ENCODE results near the gene DLL4.

DLL4 gene

GRCh38 chr15:40906991-40907802, 21.9 kb upstream of the DLL4 start:
- Histone ChIP-seq H3K4me3 (peak overlapping the region; percentile 70), H3K27ac (peak overlapping the region; percentile 87 to 93)
- DNase-seq (ENCODE audit: low spot score): no peak
- TF ChIP-seq, protein P1, sequence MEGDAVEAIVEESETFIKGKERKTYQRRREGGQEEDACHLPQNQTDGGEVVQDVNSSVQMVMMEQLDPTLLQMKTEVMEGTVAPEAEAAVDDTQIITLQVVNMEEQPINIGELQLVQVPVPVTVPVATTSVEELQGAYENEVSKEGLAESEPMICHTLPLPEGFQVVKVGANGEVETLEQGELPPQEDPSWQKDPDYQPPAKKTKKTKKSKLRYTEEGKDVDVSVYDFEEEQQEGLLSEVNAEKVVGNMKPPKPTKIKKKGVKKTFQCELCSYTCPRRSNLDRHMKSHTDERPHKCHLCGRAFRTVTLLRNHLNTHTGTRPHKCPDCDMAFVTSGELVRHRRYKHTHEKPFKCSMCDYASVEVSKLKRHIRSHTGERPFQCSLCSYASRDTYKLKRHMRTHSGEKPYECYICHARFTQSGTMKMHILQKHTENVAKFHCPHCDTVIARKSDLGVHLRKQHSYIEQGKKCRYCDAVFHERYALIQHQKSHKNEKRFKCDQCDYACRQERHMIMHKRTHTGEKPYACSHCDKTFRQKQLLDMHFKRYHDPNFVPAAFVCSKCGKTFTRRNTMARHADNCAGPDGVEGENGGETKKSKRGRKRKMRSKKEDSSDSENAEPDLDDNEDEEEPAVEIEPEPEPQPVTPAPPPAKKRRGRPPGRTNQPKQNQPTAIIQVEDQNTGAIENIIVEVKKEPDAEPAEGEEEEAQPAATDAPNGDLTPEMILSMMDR (IDR thresholded peaks at IDR 0.05): no peak

DNA sequence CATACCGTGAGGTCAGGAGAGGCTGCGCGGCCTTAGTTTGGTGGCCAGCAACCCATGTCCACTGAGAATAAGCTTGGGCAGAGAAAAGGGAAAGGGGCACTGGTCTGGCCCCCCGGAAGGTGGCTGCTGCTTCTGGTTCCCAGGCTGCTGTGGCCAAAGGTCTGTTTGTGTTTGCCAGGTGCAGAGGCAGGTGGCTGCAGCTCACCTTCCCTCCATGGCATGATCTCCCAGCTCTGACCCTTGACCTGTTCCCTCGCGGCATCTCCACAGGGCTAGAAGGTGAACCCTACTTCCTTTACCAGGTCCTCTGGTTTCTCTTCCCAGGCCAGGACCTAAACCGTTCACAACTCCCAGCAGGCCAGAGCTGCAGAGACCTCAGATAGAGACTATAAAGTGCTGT, 21.0 kb upstream of the DLL4 start:
- peak overlapping the region in 1 of 2 donors; percentile 93 for H3K27ac ChIP-seq
- TF ChIP-seq, protein P1 (IDR thresholded peaks at IDR 0.05): no peak
- no peak for DNase-seq (ENCODE audit: low spot score)
- H3K4me3 ChIP-seq: no peak overlapping the region

GRCh38 chr15:40909662-40910630, 19.2 kb upstream of the DLL4 start:
- TF ChIP-seq, protein P1 (IDR thresholded peaks at IDR 0.05): no peak
- no peak overlapping the region for H3K27ac ChIP-seq
- no peak for DNase-seq (ENCODE audit: low spot score)
- no peak overlapping the region for H3K4me3 ChIP-seq

DNA sequence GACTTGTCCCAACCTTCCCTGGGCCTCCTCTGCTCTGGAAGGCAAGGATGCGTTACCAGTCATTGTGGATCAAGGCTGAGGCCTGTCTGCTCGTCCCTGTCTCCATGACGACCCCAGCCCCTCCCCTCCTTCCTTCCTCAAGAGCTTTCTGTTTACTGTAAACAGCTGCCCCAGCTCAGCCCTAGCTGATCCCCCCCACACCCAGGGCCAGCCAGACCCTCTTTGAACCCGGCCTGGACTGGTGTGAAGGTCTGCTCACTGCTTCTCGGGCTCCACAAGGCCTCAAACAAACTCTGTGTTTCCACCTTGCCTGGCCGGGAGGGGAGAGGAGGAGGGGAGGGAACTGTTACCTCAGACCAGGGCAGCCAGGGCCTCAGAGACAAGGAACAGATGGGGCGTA, 18.0 kb upstream of the DLL4 start:
- Histone ChIP-seq H3K4me3 (no peak overlapping the region), H3K27ac (no peak overlapping the region)
- no peak for DNase-seq (ENCODE audit: low spot score)
- TF ChIP-seq, protein P1 (IDR thresholded peaks at IDR 0.05): no peak

DNA sequence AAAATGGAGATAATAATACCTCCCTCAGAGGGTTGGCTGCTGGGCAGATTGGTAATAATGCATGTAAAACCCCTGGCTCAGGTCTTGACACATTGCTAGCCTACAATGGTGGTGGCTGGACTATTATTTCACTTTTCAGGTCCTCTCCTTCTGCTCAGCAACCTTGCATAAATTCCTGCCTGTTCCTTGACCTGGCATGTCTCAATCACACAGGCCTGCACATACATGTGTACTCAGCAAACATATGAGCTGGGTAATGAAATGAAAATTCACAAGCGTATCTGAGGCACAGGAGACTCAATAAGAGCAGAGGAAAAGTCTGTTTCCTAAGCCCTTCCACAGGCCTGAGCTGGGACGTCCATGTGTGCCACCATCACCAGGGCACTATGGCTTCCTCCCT, 17.4 kb upstream of the DLL4 start:
- no peak for DNase-seq (ENCODE audit: low spot score)
- TF ChIP-seq, protein P1 (IDR thresholded peaks at IDR 0.05): no peak
- Histone ChIP-seq H3K27ac (no peak overlapping the region), H3K4me3 (no peak overlapping the region)

DNA sequence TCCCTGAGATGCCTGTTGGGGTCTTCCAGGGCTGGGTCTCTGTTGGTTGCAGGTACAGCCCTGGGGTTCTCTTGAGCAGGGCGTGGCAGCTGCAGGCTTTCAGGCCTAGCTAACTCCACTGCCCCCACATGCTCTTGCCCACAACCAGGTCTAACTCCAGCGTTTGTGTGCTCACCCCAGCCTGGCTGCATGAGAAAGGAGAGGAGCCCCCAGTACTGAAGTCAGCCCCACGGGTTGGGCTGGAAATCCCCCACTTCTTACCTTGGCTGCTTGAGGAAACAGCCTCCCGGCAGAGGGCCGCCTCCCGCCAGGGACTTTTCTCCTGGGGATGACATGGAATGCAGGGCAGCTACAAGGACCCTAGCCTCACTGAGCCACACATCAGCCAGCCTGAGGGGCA, 16.7 kb upstream of the DLL4 start:
- no peak for DNase-seq (ENCODE audit: low spot score)
- Histone ChIP-seq H3K27ac (no peak overlapping the region), H3K4me3 (no peak overlapping the region)
- TF ChIP-seq, protein P1 (IDR thresholded peaks at IDR 0.05): no peak
